Right lobe of liver (tissue), 4 donors: ENCODE results near the gene PLEKHG2.

Source experiments
- POLR2A ChIP-seq: fragments of 450-650 bp; IDR thresholded peaks from one replicate; pipeline ENCODE4 v1.6.1; 2017; ENCODE audit warnings: antibody characterized with exemption, mild to moderate bottlenecking
- TF ChIP-seq, protein P1 (sequence below), 4 donors: fragments of 200-600 bp in 3 of 4; fragments of 450-650 bp in 1 of 4; IDR thresholded peaks; one replicate each; pipeline versions ENCODE4 v1.5.1 to v1.8.0; 2016 to 2022; ENCODE audit warnings: antibody characterized with exemption in 4 of 4, mild to moderate bottlenecking in 2 of 4
- donor health status: DM: no; HTN: no; CAD: no.
- donor health status: DM: no; HTN: no; CAD: no.
- donor health status: DM: no; HTN: yes; CAD: no.

DNA sequence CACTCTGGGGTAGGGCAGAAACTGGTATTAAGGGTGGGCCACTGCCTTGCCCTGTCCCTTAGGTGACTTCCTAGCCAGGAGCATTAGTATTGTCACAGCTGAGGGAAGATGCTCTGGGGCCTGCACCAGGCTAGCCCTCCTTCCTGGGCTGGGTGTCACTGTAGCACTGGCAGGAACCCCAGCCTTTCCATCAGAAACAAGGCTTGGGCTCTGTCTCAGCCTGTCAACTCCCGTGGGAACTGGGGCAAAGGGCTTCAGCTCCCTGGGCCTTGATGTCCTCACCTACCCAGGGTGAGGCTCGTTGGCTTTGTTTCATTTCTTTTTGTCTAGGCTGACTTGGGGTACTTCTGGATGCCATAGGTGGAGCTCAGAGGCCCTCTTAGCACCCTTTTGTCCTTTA, 39.5 kb upstream of the PLEKHG2 start:
- TF ChIP-seq, protein P1, sequence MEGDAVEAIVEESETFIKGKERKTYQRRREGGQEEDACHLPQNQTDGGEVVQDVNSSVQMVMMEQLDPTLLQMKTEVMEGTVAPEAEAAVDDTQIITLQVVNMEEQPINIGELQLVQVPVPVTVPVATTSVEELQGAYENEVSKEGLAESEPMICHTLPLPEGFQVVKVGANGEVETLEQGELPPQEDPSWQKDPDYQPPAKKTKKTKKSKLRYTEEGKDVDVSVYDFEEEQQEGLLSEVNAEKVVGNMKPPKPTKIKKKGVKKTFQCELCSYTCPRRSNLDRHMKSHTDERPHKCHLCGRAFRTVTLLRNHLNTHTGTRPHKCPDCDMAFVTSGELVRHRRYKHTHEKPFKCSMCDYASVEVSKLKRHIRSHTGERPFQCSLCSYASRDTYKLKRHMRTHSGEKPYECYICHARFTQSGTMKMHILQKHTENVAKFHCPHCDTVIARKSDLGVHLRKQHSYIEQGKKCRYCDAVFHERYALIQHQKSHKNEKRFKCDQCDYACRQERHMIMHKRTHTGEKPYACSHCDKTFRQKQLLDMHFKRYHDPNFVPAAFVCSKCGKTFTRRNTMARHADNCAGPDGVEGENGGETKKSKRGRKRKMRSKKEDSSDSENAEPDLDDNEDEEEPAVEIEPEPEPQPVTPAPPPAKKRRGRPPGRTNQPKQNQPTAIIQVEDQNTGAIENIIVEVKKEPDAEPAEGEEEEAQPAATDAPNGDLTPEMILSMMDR (IDR thresholded peaks at IDR 0.05) = no peak
- TF ChIP-seq POLR2A = no peak
